Nephron progenitor cell (in vitro differentiated cells): ENCODE results near the gene P2RX1.
A peak's percentile ranks its signal among the peaks of the same experiment; 100 is the strongest.

Source experiments
- DNase-seq: peaks from one replicate; pipeline ENCODE4 v3.0.0; 2021
- H3K27ac Mint-ChIP-seq: 2 replicates; pipeline ENCODE4 v1.8.0; 2021; ENCODE audit warnings: mild to moderate bottlenecking, moderate library complexity, mixed read lengths
- H3K27me3 Mint-ChIP-seq: 2 replicates; pipeline ENCODE4 v1.8.0; 2021; ENCODE audit warnings: mild to moderate bottlenecking, low read depth, mixed read lengths; ENCODE audit not compliant: poor library complexity
- H3K36me3 Mint-ChIP-seq: 2 replicates; pipeline ENCODE4 v1.8.0; 2021; ENCODE audit warnings: low read depth, mixed read lengths
- H3K4me1 Mint-ChIP-seq: 2 replicates; pipeline ENCODE4 v1.8.0; 2021; ENCODE audit warnings: mixed read lengths
- H3K4me3 Mint-ChIP-seq: 2 replicates; pipeline ENCODE4 v1.8.0; 2021; ENCODE audit warnings: mild to moderate bottlenecking, moderate library complexity, mixed read lengths
- H3K9me3 Mint-ChIP-seq: 2 replicates; pipeline ENCODE4 v1.8.0; 2021; ENCODE audit warnings: mild to moderate bottlenecking, moderate library complexity, mixed read lengths
- TF ChIP-seq, protein P1 (sequence below): fragments of 200-600 bp; sonication (generic); IDR thresholded peaks from 2 replicates; pipeline ENCODE4 v1.5.0; 2021; ENCODE audit warnings: antibody characterized with exemption

P2RX1 gene

DNA sequence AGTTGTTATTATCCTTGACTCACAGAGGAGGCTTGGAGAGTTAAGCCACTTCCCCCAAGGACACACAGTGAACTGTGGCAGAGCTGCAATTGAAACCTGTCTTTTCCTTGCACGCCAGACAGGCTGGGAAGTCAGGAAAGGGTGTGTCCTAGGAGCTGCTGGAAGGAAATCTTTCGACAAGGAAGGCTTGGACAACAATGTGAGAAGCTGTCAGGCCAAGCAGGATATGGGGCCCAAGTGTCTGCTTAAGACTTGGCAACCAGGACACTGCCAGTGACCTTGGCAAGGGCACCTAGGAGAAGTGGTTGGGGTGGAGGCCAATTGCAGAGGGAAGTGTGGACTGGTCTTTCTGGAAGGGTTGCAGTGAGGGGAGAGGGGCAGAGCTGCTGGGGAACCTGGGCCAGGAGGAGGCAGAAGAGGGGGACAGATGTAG lies 21.3 kb downstream of the P2RX1 start:
- TF ChIP-seq, protein P1, sequence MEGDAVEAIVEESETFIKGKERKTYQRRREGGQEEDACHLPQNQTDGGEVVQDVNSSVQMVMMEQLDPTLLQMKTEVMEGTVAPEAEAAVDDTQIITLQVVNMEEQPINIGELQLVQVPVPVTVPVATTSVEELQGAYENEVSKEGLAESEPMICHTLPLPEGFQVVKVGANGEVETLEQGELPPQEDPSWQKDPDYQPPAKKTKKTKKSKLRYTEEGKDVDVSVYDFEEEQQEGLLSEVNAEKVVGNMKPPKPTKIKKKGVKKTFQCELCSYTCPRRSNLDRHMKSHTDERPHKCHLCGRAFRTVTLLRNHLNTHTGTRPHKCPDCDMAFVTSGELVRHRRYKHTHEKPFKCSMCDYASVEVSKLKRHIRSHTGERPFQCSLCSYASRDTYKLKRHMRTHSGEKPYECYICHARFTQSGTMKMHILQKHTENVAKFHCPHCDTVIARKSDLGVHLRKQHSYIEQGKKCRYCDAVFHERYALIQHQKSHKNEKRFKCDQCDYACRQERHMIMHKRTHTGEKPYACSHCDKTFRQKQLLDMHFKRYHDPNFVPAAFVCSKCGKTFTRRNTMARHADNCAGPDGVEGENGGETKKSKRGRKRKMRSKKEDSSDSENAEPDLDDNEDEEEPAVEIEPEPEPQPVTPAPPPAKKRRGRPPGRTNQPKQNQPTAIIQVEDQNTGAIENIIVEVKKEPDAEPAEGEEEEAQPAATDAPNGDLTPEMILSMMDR: no peak
- DNase-seq: no peak
- peaks cover 47% of the 10 kb centered on the region for H3K27me3 Mint-ChIP-seq
- peak overlapping the region; percentile 33 for H3K4me3 Mint-ChIP-seq
- no peaks in the 10 kb centered on the region for H3K36me3 Mint-ChIP-seq
- peaks cover 65% of the 10 kb centered on the region for H3K4me1 Mint-ChIP-seq
- H3K9me3 Mint-ChIP-seq: no peaks in the 10 kb centered on the region
- H3K27ac Mint-ChIP-seq: no peak overlapping the region

DNA sequence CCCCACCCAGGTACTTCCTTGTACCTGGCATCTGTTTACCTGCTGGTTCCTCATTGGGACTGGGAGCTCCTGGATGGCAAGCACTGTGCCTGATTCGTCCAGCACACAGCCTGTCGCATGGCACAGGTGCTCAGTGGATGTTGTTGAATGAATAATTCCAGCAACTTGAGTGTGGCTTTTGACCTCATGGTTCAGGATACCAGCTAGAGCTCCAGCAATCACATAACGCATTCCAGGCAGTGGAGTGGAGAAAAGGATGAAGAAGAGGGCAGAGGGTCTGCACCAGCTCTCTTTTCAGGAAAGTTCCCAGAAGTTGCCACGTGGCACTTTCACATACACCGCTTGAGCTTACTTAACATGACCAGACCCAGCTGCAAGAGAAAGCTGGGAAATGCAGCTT lies 22.1 kb downstream of the P2RX1 start:
- no peaks in the 10 kb centered on the region for H3K9me3 Mint-ChIP-seq
- H3K4me1 Mint-ChIP-seq: peaks cover 70% of the 10 kb centered on the region
- no peak for DNase-seq
- peak overlapping the region; percentile 78 for H3K4me3 Mint-ChIP-seq
- peaks cover 46% of the 10 kb centered on the region for H3K27me3 Mint-ChIP-seq
- no peak overlapping the region for H3K27ac Mint-ChIP-seq
- TF ChIP-seq, protein P1: no peak
- no peaks in the 10 kb centered on the region for H3K36me3 Mint-ChIP-seq

DNA sequence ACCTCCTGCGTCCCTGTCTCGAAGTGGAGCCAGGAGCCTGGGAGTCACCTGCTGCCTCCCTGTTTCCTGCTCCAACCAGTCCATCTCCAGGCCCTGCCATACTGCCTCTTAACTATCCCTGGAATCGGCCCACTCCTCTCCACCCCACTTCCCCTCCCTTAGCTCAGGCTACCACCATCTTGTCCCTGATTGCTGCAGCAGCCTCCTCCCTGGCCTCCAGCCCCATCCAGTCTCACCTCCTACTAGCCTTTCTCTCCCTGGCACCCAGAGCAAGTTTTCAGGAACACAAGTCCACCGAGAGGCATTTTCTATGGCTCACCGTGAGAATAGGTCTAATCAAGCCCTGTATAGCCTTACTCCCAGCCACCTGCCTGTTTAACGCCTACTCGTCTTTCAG lies 22.5 kb downstream of the P2RX1 start:
- no peak for DNase-seq
- TF ChIP-seq, protein P1: no peak
- Mint-ChIP-seq H3K4me3 (peak overlapping the region; percentile 78), H3K27me3 (peaks cover 43% of the 10 kb centered on the region), H3K27ac (no peak overlapping the region), H3K9me3 (no peaks in the 10 kb centered on the region), H3K4me1 (peaks cover 75% of the 10 kb centered on the region), H3K36me3 (no peaks in the 10 kb centered on the region)

DNA sequence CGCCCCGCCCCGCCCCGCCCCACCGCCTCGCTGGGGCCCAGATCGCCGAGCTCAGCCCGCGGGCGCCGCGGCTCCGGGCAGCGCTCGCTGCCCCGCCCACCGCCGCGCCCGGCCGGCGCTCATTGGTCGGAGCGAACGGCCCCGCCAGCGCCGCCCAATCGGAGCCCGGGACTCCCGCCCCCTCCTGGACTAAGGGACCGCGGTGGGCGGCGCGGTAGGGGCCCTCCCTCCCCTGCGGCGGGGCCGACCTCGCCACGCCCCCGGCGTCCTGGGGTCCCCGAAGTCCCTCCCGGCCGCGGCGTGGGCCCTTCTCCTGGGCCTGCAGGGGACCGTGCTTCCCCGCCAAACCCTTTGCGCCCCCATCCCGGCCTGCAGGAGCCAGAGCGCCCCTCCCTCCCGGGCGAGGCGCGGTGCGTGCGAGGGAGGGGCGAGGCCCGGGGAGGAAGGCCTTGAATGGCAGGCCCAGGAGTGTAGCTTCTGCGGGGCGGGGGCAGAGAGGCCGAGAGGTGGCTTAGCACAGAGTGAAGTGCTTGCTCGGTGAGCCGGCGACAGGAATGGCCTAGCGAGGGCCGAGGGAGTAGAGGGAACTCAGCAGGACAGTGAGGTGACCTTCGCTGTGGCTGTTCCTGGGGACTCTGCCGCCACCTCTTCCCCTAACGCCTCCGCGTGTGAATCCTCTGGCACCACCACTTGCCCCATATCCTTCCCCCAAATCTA lies 23.1 kb downstream of the P2RX1 start, which contains the start of gene CAMKK1:
CAMKK1 (minus strand) TSS at position 51 of the 717 bp plus-strand sequence. CDS start 7,366 bp downstream, outside the sequence.
- H3K27ac Mint-ChIP-seq: no peak within 1 kb of the TSS
- peak within 1 kb of the TSS; percentile 78 for H3K4me3 Mint-ChIP-seq
- peaks cover 77% of the 10 kb centered on the region for H3K4me1 Mint-ChIP-seq
- TF ChIP-seq, protein P1: no peak
- H3K27me3 Mint-ChIP-seq: peaks cover 42% of the 10 kb centered on the region
- DNase-seq: peak; percentile 92
- no peaks in the 10 kb centered on the region for H3K36me3 Mint-ChIP-seq
- no peaks in the 10 kb centered on the region for H3K9me3 Mint-ChIP-seq

DNA sequence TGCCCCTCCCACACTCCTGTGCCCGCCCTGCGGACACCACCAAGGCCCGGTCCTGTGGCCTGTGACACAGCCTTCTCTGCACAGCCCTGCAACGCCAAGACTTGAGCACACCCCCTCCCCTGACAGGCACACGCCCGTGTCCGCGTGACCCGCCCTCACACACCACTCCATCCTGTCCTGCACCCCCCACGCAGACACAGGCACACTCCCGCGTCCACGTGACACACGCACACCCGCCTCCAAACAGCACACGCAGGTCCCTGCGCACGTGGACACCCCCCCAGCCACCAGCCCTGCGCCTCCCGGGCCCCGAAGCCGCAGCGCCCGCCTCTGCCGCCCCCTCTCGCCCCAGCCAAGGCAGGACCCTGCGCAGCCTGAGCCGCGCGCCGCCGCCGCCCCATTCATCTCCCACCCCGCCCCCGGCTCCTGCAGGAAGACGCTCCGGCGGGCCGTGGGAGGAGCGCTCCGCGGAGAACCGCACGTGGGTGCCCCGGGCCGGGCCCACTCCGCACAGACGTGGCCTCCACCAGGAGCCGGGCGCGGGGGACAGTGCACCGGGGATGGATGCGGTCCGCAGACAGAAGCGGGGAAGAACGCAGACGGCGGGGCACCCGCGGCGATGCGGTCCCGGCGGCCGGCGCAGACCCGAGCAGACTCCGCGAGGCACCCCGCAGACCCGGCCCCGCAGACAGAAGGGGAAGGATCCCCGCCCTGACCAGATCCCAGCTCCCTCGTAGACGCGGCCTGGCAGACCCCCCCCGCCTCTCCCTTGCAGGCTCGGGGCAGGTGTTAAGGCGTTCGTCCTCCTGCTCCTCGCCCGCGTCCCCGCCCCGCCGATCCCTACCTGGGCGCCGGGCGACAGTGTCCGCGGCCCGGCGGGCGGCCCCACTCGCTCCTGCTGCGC lies 23.9 kb downstream of the P2RX1 start:
- peak; percentile 80 for DNase-seq
- Mint-ChIP-seq H3K27ac (no peak overlapping the region), H3K36me3 (no peaks in the 10 kb centered on the region), H3K27me3 (peaks cover 41% of the 10 kb centered on the region), H3K4me3 (peak overlapping the region; percentile 73), H3K9me3 (no peaks in the 10 kb centered on the region), H3K4me1 (peaks cover 79% of the 10 kb centered on the region)
- TF ChIP-seq, protein P1: no peak
